ENCODE results near the gene SLC6A7.

The SLC6A7 gene

GRCh38 chr5:150236981-150237754 lies 47.3 kb downstream of the SLC6A7 start:
- TF ChIP-seq, protein P1, sequence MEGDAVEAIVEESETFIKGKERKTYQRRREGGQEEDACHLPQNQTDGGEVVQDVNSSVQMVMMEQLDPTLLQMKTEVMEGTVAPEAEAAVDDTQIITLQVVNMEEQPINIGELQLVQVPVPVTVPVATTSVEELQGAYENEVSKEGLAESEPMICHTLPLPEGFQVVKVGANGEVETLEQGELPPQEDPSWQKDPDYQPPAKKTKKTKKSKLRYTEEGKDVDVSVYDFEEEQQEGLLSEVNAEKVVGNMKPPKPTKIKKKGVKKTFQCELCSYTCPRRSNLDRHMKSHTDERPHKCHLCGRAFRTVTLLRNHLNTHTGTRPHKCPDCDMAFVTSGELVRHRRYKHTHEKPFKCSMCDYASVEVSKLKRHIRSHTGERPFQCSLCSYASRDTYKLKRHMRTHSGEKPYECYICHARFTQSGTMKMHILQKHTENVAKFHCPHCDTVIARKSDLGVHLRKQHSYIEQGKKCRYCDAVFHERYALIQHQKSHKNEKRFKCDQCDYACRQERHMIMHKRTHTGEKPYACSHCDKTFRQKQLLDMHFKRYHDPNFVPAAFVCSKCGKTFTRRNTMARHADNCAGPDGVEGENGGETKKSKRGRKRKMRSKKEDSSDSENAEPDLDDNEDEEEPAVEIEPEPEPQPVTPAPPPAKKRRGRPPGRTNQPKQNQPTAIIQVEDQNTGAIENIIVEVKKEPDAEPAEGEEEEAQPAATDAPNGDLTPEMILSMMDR (IDR thresholded peaks at IDR 0.05; ENCODE audit: low read depth, low read length) = no peak
- no peak overlapping the region for H3K4me3 ChIP-seq (replicated peaks in 1 of 2; ENCODE audit: low read depth in 2 of 2, low read length in 2 of 2)
- no peak for DNase-seq (ENCODE audit: low read depth in 2 of 2)

DNA sequence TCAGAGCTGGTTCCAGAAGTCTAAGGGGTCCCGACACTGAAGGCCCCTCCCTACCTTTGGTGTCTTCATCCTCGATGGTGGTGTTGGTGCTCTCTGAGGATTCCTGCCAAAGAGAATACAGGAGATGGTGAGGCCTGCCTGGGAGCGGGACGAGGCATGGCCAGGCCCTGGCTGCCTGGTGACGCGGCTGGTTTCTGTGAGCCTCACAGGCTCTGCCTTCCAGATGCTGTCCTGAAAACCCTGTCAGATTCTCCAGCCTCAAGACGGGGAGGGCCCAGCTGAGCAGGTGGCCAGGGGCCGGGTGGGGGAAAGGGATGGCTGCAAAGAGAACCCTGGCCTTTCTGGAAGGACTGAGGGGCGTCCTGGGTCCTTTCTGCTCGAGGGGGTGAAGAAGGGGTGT lies 48.8 kb downstream of the SLC6A7 start:
- no peak for DNase-seq (ENCODE audit: low read depth in 2 of 2)
- TF ChIP-seq, protein P1 (IDR thresholded peaks at IDR 0.05; ENCODE audit: low read depth, low read length) = no peak
- no peak overlapping the region for H3K4me3 ChIP-seq (replicated peaks in 1 of 2; ENCODE audit: low read depth in 2 of 2, low read length in 2 of 2)

DNA sequence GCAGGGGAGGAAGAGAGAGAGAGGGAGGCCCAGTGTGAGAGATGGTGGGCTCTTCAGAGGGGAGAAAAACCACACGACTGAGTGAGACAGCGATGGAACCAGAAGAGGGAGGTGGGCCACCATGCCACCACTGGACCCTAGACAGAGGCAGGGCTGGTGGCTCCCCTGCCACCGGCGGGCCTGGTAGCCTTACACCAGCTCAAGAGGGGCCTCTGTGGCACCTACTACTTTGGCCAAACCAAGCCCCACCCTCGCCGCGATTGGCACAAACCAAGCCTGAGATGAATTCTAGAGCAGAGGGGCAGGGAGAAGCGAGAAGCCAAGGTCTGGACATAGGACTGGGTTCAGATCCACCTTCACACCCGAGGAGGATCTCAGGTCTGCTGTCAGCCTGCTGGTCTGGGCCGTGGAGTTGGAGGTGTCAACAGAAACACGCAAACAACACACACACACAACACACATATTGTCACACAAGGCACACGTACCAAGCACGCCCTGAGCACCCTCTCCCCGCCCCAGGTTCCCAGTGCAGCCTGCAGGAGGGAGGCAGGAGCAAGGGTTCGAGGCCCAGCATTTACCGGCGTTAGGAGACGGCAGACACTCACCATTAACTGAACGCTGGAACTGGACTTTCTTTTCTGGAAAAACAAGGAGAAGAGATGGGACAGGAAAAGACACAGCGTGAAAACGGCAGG lies 49.4 kb downstream of the SLC6A7 start:
- TF ChIP-seq, protein P1 (IDR thresholded peaks at IDR 0.05; ENCODE audit: low read depth, low read length) = no peak
- H3K4me3 ChIP-seq (replicated peaks in 1 of 2; ENCODE audit: low read depth in 2 of 2, low read length in 2 of 2) = no peak overlapping the region
- no peak for DNase-seq (ENCODE audit: low read depth in 2 of 2)

GRCh38 chr5:150239794-150240122 lies 49.9 kb downstream of the SLC6A7 start:
- no peak for DNase-seq (ENCODE audit: low read depth in 2 of 2)
- TF ChIP-seq, protein P1 (IDR thresholded peaks at IDR 0.05; ENCODE audit: low read depth, low read length) = no peak
- no peak overlapping the region for H3K4me3 ChIP-seq (replicated peaks in 1 of 2; ENCODE audit: low read depth in 2 of 2, low read length in 2 of 2)

- no peak for DNase-seq (ENCODE audit: low read depth in 2 of 2)
- TF ChIP-seq, protein P1 (IDR thresholded peaks at IDR 0.05; ENCODE audit: low read depth, low read length) = no peak
- H3K4me3 ChIP-seq (replicated peaks in 1 of 2; ENCODE audit: low read depth in 2 of 2, low read length in 2 of 2) = no peak overlapping the region
Observed at GRCh38 chr5:150241298-150242160, 51.7 kb downstream of the SLC6A7 start.

- H3K4me3 ChIP-seq (replicated peaks in 1 of 2; ENCODE audit: low read depth in 2 of 2, low read length in 2 of 2) = no peak overlapping the region
- no peak for DNase-seq (ENCODE audit: low read depth in 2 of 2)
- TF ChIP-seq, protein P1 (IDR thresholded peaks at IDR 0.05; ENCODE audit: low read depth, low read length) = no peak
Observed at GRCh38 chr5:150242251-150242894, 52.5 kb downstream of the SLC6A7 start.

Data from cardiac fibroblast (primary cell).